Measurements from ENCODE around the gene HDAC11. TPM values are rescaled to one million over a fixed set of nuclear protein-coding genes. Genes with fewer than 3 reads are reported as not detected.

Gene HDAC11
- total and polyA plus RNA-seq, 8 donors: 14.0 to 22.0 (median 20.8) TPM

DNA sequence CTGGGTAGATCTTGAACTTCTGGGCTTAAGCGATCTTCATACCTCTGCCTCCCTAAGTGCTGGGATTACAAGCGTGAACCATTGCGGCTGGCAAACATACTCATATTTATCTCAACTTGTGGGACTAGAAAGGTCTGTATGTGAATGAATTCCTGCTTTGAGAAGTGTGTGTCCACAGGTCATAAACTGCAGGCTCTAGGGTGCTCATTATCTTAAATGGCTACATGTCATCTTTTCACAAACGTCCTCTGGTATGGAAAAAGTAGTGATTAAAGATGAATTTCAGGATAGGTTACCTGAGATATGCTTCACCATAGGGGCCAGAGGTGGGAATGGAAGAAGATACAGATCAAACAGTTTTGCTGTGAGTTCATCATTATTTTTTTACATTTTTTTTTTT is 7.8 kb upstream of the HDAC11 start:
- no peak overlapping the region for H3K4me3 ChIP-seq
- H3K27ac ChIP-seq: no peak overlapping the region
- ATAC-seq: no peak
- peaks cover 0 to 16% of the 10 kb centered on the region in 2 donors for H3K27me3 ChIP-seq
- no peaks in the 10 kb centered on the region for H3K36me3 ChIP-seq
- H3K9me3 ChIP-seq: no peaks in the 10 kb centered on the region
- TF ChIP-seq, protein P1, sequence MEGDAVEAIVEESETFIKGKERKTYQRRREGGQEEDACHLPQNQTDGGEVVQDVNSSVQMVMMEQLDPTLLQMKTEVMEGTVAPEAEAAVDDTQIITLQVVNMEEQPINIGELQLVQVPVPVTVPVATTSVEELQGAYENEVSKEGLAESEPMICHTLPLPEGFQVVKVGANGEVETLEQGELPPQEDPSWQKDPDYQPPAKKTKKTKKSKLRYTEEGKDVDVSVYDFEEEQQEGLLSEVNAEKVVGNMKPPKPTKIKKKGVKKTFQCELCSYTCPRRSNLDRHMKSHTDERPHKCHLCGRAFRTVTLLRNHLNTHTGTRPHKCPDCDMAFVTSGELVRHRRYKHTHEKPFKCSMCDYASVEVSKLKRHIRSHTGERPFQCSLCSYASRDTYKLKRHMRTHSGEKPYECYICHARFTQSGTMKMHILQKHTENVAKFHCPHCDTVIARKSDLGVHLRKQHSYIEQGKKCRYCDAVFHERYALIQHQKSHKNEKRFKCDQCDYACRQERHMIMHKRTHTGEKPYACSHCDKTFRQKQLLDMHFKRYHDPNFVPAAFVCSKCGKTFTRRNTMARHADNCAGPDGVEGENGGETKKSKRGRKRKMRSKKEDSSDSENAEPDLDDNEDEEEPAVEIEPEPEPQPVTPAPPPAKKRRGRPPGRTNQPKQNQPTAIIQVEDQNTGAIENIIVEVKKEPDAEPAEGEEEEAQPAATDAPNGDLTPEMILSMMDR (IDR thresholded peaks at IDR 0.05): no peak
- DNase-seq: no peak
- intact Hi-C loops (cut with DNase I): no loop called here
- H3K4me1 ChIP-seq: no peaks in the 10 kb centered on the region

DNA sequence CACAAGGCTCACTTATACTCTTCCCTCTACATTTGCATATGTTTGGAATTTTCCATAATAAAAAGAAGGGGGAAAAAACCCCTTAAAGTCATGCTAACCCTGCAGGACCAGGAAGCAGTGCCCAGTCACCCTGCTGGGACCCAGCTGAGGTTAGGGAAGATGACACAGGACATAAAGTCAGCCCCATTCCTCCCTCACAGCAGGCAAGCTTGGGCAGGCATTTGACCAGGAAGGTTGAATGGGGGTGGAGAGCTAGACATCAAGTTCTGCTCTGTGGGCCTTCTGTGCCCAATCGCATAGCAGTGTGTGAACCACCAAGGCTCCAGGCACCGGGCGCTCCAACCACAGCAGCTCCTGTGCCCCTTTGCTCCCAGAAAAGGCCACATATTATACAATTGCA is 7.1 kb upstream of the HDAC11 start:
- no peak for ATAC-seq

DNA sequence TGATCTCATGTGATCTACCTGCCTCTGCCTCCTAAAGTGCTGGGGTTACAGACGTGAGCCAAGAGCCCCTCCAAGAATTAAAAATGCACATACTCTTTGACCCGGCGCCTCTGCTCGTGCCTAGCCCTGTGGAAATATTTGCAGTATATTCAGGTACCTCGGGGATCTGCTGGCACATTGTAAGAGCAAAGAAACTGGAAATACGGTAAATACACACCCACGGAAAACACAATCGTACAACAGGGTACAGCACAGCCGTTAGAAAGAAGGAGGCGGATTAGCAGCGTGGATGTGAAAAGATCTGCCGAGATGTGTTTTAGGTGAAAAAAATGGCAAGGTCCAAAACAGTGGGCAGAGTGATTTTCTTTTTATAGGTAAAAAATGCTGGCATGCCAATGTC is 6.1 kb upstream of the HDAC11 start:
- DNase-seq: no peak
- H3K9me3 ChIP-seq: no peaks in the 10 kb centered on the region
- ATAC-seq: no peak
- peaks cover 0 to 16% of the 10 kb centered on the region in 2 donors for H3K27me3 ChIP-seq
- H3K4me1 ChIP-seq: peaks cover 0 to 5% of the 10 kb centered on the region in 2 donors
- intact Hi-C loops (cut with DNase I): no loop called here
- TF ChIP-seq, protein P1 (IDR thresholded peaks at IDR 0.05): no peak
- H3K27ac ChIP-seq: no peak overlapping the region
- H3K36me3 ChIP-seq: no peaks in the 10 kb centered on the region
- H3K4me3 ChIP-seq: no peak overlapping the region

More for the DNA sequence above, 7.1 kb upstream of the HDAC11 start:
- H3K4me3 ChIP-seq: no peak overlapping the region
- intact Hi-C loops (cut with DNase I): no loop called here
- TF ChIP-seq, protein P1 (IDR thresholded peaks at IDR 0.05): no peak
- peaks cover 0 to 16% of the 10 kb centered on the region in 2 donors for H3K27me3 ChIP-seq
- no peak overlapping the region for H3K27ac ChIP-seq
- H3K4me1 ChIP-seq: no peaks in the 10 kb centered on the region
- no peaks in the 10 kb centered on the region for H3K9me3 ChIP-seq
- DNase-seq: no peak
- no peaks in the 10 kb centered on the region for H3K36me3 ChIP-seq

DNA sequence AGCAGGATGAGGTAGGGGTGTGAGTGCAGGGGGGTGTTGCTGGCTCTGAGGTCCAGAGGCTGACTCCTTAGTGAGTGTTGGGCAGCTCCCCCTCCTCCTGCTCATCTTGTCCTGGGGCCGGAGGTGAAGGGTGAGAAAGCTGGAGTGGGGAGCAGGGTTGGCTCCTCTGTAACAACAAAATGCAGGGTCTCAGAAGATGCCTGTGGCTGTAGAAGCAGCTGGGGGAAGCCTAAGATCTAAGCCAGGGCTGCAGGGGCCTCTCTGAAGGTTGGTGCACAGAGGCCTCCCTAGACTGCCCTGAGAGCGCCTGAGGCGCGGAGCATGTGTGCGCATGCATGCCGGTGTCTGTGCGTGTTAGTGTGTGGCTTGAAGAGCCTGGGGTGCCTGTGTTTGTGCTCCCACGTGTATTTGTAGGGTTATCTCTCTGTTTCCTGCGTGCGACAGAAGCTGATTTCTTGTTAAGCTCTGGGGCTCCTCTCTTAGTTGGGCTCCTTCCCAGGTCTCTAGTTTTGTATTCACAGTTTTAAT is 5.3 kb upstream of the HDAC11 start:
- intact Hi-C loops (cut with DNase I): no loop called here

DNA sequence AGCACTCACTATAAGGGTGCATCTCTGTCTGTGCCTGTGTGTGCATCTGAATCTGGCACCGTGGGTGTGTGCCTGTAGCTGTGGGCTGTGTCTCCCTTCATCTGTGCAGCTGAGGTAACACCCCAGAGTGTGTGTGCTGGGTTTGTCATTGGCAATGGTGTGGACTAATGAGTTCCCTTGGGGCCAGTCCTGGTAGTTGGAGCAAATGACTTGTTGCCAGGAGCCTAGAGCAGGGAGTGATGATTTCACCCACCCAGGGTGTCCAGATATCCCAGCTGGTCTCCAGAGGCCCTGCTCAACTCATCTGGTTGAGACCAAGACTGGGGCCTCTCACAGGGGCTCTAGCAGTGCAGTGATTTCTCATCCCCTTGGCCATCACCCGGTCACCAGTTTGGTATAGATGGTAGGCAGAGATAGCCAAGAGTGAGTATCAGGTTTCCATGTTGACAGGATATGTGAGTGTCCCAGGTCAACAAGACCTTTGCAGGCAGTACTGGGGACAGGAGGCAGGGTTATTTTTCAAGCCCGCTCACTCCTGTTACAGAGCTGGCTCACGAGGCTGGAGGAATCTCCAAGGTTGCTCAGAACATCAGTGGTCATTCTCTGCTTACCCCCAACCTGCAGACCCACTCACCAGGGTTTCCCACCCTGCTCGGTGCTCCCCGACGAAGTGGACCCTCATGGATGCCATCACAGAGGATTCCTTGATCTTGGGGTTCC is 4.1 kb upstream of the HDAC11 start:
- Histone ChIP-seq H3K4me1 (peaks cover 3 to 16% of the 10 kb centered on the region in 2 donors), H3K27me3 (peaks cover 0 to 16% of the 10 kb centered on the region in 2 donors), H3K27ac (no peak overlapping the region), H3K36me3 (no peaks in the 10 kb centered on the region), H3K4me3 (no peak overlapping the region), H3K9me3 (no peaks in the 10 kb centered on the region)
- no peak for DNase-seq
- intact Hi-C loops (cut with DNase I): no loop called here
- TF ChIP-seq, protein P1 (IDR thresholded peaks at IDR 0.05): no peak
- ATAC-seq: no peak

More for the DNA sequence above, 5.3 kb upstream of the HDAC11 start:
- Histone ChIP-seq H3K9me3 (no peaks in the 10 kb centered on the region), H3K27ac (no peak overlapping the region), H3K27me3 (peaks cover 0 to 16% of the 10 kb centered on the region in 2 donors), H3K36me3 (no peaks in the 10 kb centered on the region), H3K4me1 (peaks cover 0 to 10% of the 10 kb centered on the region in 2 donors), H3K4me3 (no peak overlapping the region)
- ATAC-seq: no peak
- TF ChIP-seq, protein P1 (IDR thresholded peaks at IDR 0.05): no peak
- DNase-seq: no peak
